H1 (cell line): ENCODE data around the gene MOV10L1. TPM values are rescaled to one million over a fixed set of nuclear protein-coding genes. Genes with fewer than 3 reads are reported as not detected.

Source experiments
- CTCF ChIA-PET: fragments of 300-600 bp; sonication (Branson Sonifier 250); formaldehyde crosslinking; loops from one replicate; lab custom pipeline; 2021; ENCODE audit not compliant: partially characterized antibody; lab: Charles Lee
- POLR2A ChIA-PET: fragments of 300-600 bp; sonication (Branson Sonifier 250); formaldehyde crosslinking; loops from one replicate; lab custom pipeline; 2021; ENCODE audit warnings: inconsistent platforms; ENCODE audit not compliant: partially characterized antibody; lab: Charles Lee
- DNase-seq, 2 experiments: peaks; one replicate each; pipeline versions ENCODE4 v3.0.0 to v3.0.0-alpha.2; 2010 to 2022; ENCODE audit warnings: low spot score in 2 of 2, low read depth in 1 of 2, mixed read lengths in 1 of 2
- FAIRE-seq: peaks from 2 replicates; lab custom pipeline; 2011; peaks lifted over from hg19 to GRCh38; lab: Jason Lieb, UNC
- H2AFZ ChIP-seq: 2 replicates; pipeline ENCODE4 v1.8.1; 2012; ENCODE audit warnings: low read length, inconsistent platforms
- H2AK5ac ChIP-seq: 2 replicates; pipeline ENCODE4 v1.6.1; 2013; ENCODE audit warnings: low read depth, low read length
- H2BK120ac ChIP-seq: replicated peaks from 2 replicates; pipeline ENCODE3; 2013; ENCODE audit warnings: low read depth, low read length, inconsistent platforms
- H2BK12ac ChIP-seq: 2 replicates; pipeline ENCODE4 v1.6.1; 2013; ENCODE audit warnings: low read depth, low read length
- H2BK15ac ChIP-seq: 2 replicates; pipeline ENCODE4 v1.6.1; 2013; ENCODE audit warnings: low read length
- H2BK20ac ChIP-seq: 2 replicates; pipeline ENCODE4 v1.6.1; 2013; ENCODE audit warnings: low read length
- H2BK5ac ChIP-seq: 2 replicates; pipeline ENCODE4 v1.6.1; 2013; ENCODE audit warnings: low read depth, low read length
- H3K14ac ChIP-seq: 2 replicates; pipeline ENCODE4 v1.6.1; 2013; ENCODE audit warnings: inconsistent platforms; ENCODE audit not compliant: insufficient read length
- H3K18ac ChIP-seq: 2 replicates; pipeline ENCODE4 v1.6.1; 2013; ENCODE audit warnings: low read length; ENCODE audit errors: extremely low read depth
- H3K23ac ChIP-seq: 2 replicates; pipeline ENCODE4 v1.6.1; 2013; ENCODE audit warnings: inconsistent platforms; ENCODE audit not compliant: insufficient read length
- H3K23me2 ChIP-seq: 2 replicates; pipeline ENCODE4 v1.6.1; 2013; ENCODE audit warnings: low read depth, low read length
- H3K27ac ChIP-seq: 2 replicates; pipeline ENCODE4 v1.6.1; 2011; ENCODE audit warnings: low read depth, low read length, inconsistent platforms
- H3K27me3 ChIP-seq, 4 experiments: replicated peaks in 1 of 4; 1 replicate in 1 of 4; 2 replicates in 3 of 4; pipeline versions ENCODE4 v1.6.1 to v1.8.1; 2011 to 2013; ENCODE audit warnings: low read length in 3 of 4, mild to moderate bottlenecking in 3 of 4, inconsistent platforms in 2 of 4, mixed read lengths in 2 of 4, moderate library complexity in 1 of 4; ENCODE audit not compliant: control insufficient read depth in 3 of 4, insufficient read depth in 3 of 4; ENCODE audit errors: extremely low read depth in 1 of 4
- H3K36me3 ChIP-seq, 4 experiments: 2 replicates each; pipeline versions ENCODE4 v1.6.1 to v1.8.1; 2011 to 2013; ENCODE audit warnings: mild to moderate bottlenecking in 4 of 4, low read length in 3 of 4, moderate library complexity in 2 of 4, control low read depth in 1 of 4, inconsistent platforms in 1 of 4; ENCODE audit not compliant: insufficient read depth in 4 of 4, control insufficient read depth in 2 of 4
- H3K4ac ChIP-seq: replicated peaks from 2 replicates; pipeline ENCODE3; 2013; ENCODE audit warnings: low read length, low read depth, mixed read lengths, inconsistent platforms; ENCODE audit not compliant: insufficient read length
- H3K4me1 ChIP-seq, 4 experiments: replicated peaks in 1 of 4; 1 replicate in 1 of 4; 2 replicates in 3 of 4; pipeline versions ENCODE4 v1.6.1 to v1.8.1; 2011 to 2013; ENCODE audit warnings: low read length in 3 of 4, inconsistent platforms in 2 of 4, mixed read lengths in 1 of 4; ENCODE audit not compliant: insufficient read depth in 4 of 4, control insufficient read depth in 3 of 4
- H3K4me2 ChIP-seq, 2 experiments: 2 replicates each; pipeline versions ENCODE4 v1.6.1 to v1.8.1; 2011 to 2013; ENCODE audit warnings: low read depth in 2 of 2, low read length in 2 of 2, control low read depth in 1 of 2, inconsistent platforms in 1 of 2, mild to moderate bottlenecking in 1 of 2; ENCODE audit not compliant: insufficient read depth in 1 of 2
- H3K4me3 ChIP-seq, 4 experiments: fragments of 200-600, 300-600 bp in 1 of 4; sonication (generic), shearing (Covaris generic), sonication (Bioruptor Twin) in 1 of 4; 2 replicates each; pipeline versions ENCODE4 v1.5.1 to v1.8.1; 2011 to 2016; ENCODE audit warnings: low read length in 4 of 4, low read depth in 3 of 4, control low read depth in 2 of 4, inconsistent platforms in 2 of 4, mild to moderate bottlenecking in 2 of 4, mixed read lengths in 1 of 4, moderate library complexity in 1 of 4; ENCODE audit not compliant: insufficient read depth in 2 of 4; ENCODE audit errors: extremely low read depth in 1 of 4
- H3K56ac ChIP-seq: replicated peaks from 2 replicates; pipeline ENCODE3; 2013; ENCODE audit warnings: low read depth, mild to moderate bottlenecking, mixed read lengths, low read length, inconsistent platforms; ENCODE audit not compliant: insufficient read length
- H3K79me1 ChIP-seq: 2 replicates; pipeline ENCODE4 v1.6.1; 2013; ENCODE audit warnings: low read depth, low read length, control low read depth
- H3K79me2 ChIP-seq, 2 experiments: 2 replicates each; pipeline versions ENCODE4 v1.6.1 to v1.8.1; 2012 to 2013; ENCODE audit warnings: low read length in 2 of 2, mild to moderate bottlenecking in 2 of 2, inconsistent platforms in 1 of 2; ENCODE audit not compliant: insufficient read depth in 2 of 2, control insufficient read depth in 1 of 2
- H3K9ac ChIP-seq, 4 experiments: replicated peaks in 1 of 4; 1 replicate in 1 of 4; 2 replicates in 3 of 4; pipeline versions ENCODE4 v1.6.1 to v1.8.1; 2011 to 2013; ENCODE audit warnings: low read depth in 3 of 4, low read length in 3 of 4, control low read depth in 2 of 4, mild to moderate bottlenecking in 2 of 4, moderate library complexity in 2 of 4, inconsistent platforms in 1 of 4; ENCODE audit errors: extremely low read depth in 1 of 4
- H3K9me3 ChIP-seq, 2 experiments: 2 replicates each; pipeline versions ENCODE4 v1.6.1 to v1.8.1; 2012 to 2013; ENCODE audit warnings: mild to moderate bottlenecking in 2 of 2, moderate library complexity in 2 of 2, control low read depth in 1 of 2, inconsistent platforms in 1 of 2, low read depth in 1 of 2, low read length in 1 of 2, mixed read lengths in 1 of 2; ENCODE audit not compliant: insufficient read depth in 2 of 2
- H4K20me1 ChIP-seq, 2 experiments: replicated peaks in 1 of 2; 2 replicates each; pipeline versions ENCODE3 to v1.8.1; 2011 to 2013; ENCODE audit warnings: inconsistent platforms in 2 of 2, low read length in 2 of 2, mild to moderate bottlenecking in 1 of 2; ENCODE audit not compliant: insufficient read depth in 2 of 2, control insufficient read depth in 1 of 2
- H4K5ac ChIP-seq: 2 replicates; pipeline ENCODE4 v1.6.1; 2013; ENCODE audit warnings: low read length, low read depth, mixed read lengths, inconsistent platforms; ENCODE audit not compliant: insufficient read length
- H4K8ac ChIP-seq: 2 replicates; pipeline ENCODE4 v1.8.0; 2013; ENCODE audit warnings: mild to moderate bottlenecking, moderate library complexity, low read length, inconsistent platforms; ENCODE audit not compliant: insufficient read depth; ENCODE audit errors: extremely low read depth
- H4K91ac ChIP-seq: replicated peaks from 2 replicates; pipeline ENCODE3; 2013; ENCODE audit warnings: low read length, mixed read lengths, inconsistent platforms; ENCODE audit not compliant: insufficient read length
- BCL11A ChIP-seq, 2 experiments: IDR thresholded peaks; one replicate each; pipeline ENCODE4 v1.6.1; 2011; ENCODE audit warnings: low read depth in 2 of 2, low read length in 2 of 2, mild to moderate bottlenecking in 2 of 2
- CREB1 ChIP-seq: IDR thresholded peaks from 2 replicates; pipeline ENCODE4 v1.6.1; 2012; ENCODE audit warnings: inconsistent platforms
- JUND ChIP-seq: IDR thresholded peaks from 2 replicates; pipeline ENCODE4 v1.6.1; 2011; ENCODE audit warnings: mild to moderate bottlenecking, improper control_type of control experiment, low read length
- KDM5A ChIP-seq: fragments of 200-600 bp; IDR thresholded peaks from 2 replicates; pipeline ENCODE4 v1.7.1; 2012; ENCODE audit warnings: mild to moderate bottlenecking, low read length, inconsistent platforms, mixed read lengths
- RAD21 ChIP-seq, 2 experiments: IDR thresholded peaks in 1 of 2; conservative IDR thresholded peaks in 1 of 2; 2 replicates each; pipeline ENCODE4 v1.6.1; 2011; ENCODE audit warnings: low read depth in 2 of 2, low read length in 2 of 2, improper control_type of control experiment in 1 of 2, inconsistent platforms in 1 of 2, mild to moderate bottlenecking in 1 of 2, moderate library complexity in 1 of 2
- RBBP5 ChIP-seq: IDR thresholded peaks from 2 replicates; pipeline ENCODE4 v1.7.1; 2012; ENCODE audit warnings: low read depth, mild to moderate bottlenecking, inconsistent platforms, low read length, moderate library complexity, borderline replicate concordance
- SAP30 ChIP-seq: fragments of 300-600 bp; sonication (generic); IDR thresholded peaks from 2 replicates; pipeline ENCODE4 v1.7.1; 2012; ENCODE audit warnings: low read length, moderate library complexity, mild to moderate bottlenecking, inconsistent platforms; ENCODE audit not compliant: insufficient read depth, insufficient replicate concordance
- SP4 ChIP-seq: IDR thresholded peaks from 2 replicates; pipeline ENCODE4 v1.6.1; 2012; ENCODE audit warnings: low read length, inconsistent platforms
- WGBS, 2 experiments: shearing (Covaris generic) in 1 of 2; methylation state at CpG; one replicate each; pipeline versions ENCODE4 v1.1.6 to v1.1.7; 2013 to 2015; ENCODE audit warnings: low lambda C conversion rate in 2 of 2, mixed read lengths in 2 of 2, inconsistent platforms in 1 of 2, low coverage in 1 of 2, missing lambda C conversion rate in 1 of 2; ENCODE audit not compliant: insufficient replicate concordance in 2 of 2, insufficient coverage in 1 of 2, insufficient read length in 1 of 2; ENCODE audit errors: extremely low coverage in 1 of 2, missing lambda C conversion rate in 1 of 2; 5-methylcytosine and 5-hydroxymethylcytosine counted together
- polyA plus RNA-seq, 7 experiments: library from polyadenylated mRNA; depleted of rRNA in 3 of 7; stranded (reverse) in 5 of 7; unstranded in 2 of 7; fragments of >200 nt in 5 of 7; fragments of 200-250 nt in 2 of 7; gene quantifications; 1 replicate in 5 of 7; 2 replicates in 1 of 7; 4 replicates in 1 of 7; pipeline versions ENCODE4 v1.2.1 to v1.2.3, GENCODE V29; 2011 to 2013; ENCODE audit warnings: missing spikeins in 2 of 7, mixed read lengths in 2 of 7
- total RNA-seq: library from RNA; stranded (reverse); fragmentation: NEBNext Ultra II Directional; extraction: Animal tissue kit (Norgen Biotek cat#: 25700); gene quantifications from 2 replicates; pipeline ENCODE4 v1.2.1, GENCODE V29; 2021
- TF ChIP-seq, protein P1 (sequence below), 3 experiments: IDR thresholded peaks; 1 replicate in 2 of 3; 2 replicates in 1 of 3; pipeline versions ENCODE4 v1.5.1 to v1.6.1; 2011; ENCODE audit warnings: low read length in 3 of 3, mild to moderate bottlenecking in 3 of 3, inconsistent platforms in 2 of 3, low read depth in 1 of 3, moderate library complexity in 1 of 3; ENCODE audit not compliant: insufficient read depth in 1 of 3; ENCODE audit errors: control extremely low read depth in 1 of 3

Gene MOV10L1
- total and polyA plus RNA-seq, 2 of the 8 experiments (the other 6 are each of a cell fraction or from before 2014, with no cell fraction given) = 0.32 TPM; not detected in 1

DNA sequence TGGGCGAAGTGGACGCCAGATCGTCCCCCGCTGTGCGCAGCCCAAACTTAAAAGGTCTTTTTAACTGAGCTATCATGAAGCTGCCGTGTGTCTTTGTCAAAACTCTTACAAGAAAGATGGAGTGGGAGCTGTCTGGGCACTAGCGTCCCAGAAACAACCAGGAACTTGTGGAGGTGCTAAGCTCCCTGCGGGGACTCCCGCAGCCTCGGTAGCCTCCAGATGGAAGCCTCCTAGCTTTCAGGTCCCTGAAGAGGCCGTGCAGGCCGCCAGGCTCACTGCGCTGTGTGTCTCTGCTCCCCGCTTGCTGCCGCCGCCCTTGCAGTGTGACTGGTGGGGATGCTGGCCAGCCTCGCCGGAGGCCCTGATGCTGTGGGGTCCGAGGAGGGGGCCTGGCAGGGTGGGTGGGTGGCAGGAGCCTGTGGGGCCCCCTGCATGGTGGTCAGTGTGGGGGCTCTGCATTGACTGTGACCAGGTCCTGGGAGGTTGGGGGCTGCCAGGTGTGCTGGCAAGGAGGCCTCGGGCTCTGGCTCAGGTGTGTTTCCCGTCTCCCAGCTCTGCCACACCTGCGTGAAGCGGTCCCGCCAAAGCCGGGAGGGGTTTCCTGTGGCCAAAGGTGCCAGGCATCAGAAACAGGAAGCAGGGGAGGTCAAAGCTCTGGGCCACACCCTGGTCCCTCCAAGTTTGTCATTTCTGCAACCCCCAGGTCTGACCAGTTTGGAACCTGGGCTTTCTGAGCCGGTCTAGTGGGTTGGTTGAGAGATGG is 97.1 kb downstream of the MOV10L1 start:
- peak overlapping the region; percentile 70 to 90 for H3K4me2 ChIP-seq
- H3K4me1 ChIP-seq = peaks cover 2 to 34% (median 17%) of the 10 kb centered on the region in 4 experiments; a peak in 6 of 7 replicates
- H3K79me2 ChIP-seq = peaks cover 0 to 16% of the 10 kb centered on the region in 2 experiments; a peak in 1 of 4 replicates
- DNase-seq (no peak), FAIRE-seq (no peak)
- H3K4me3 ChIP-seq = peak overlapping the region; percentile 43 to 78 (median 45)
- no peak overlapping the region for H3K18ac ChIP-seq
- peak overlapping the region in 1 of 4 experiments; percentile 30; a peak in 1 of 7 replicates for H3K9ac ChIP-seq
- no peak overlapping the region for H3K4ac ChIP-seq
- peaks cover 0 to 13% (median 5%) of the 10 kb centered on the region in 4 experiments; a peak in 3 of 7 replicates for H3K27me3 ChIP-seq
- no peak overlapping the region for H3K27ac ChIP-seq
- no peak overlapping the region for H2AFZ ChIP-seq
- peaks cover 8% of the 10 kb centered on the region; the same call in 1 of the 2 replicates for H3K23me2 ChIP-seq
- no peaks in the 10 kb centered on the region for H3K36me3 ChIP-seq
- H4K5ac ChIP-seq = no peak overlapping the region
- no peak overlapping the region for H2BK20ac ChIP-seq
- H3K9me3 ChIP-seq = no peaks in the 10 kb centered on the region
- no peak overlapping the region for H4K8ac ChIP-seq
- H3K56ac ChIP-seq = no peak overlapping the region
- no peak overlapping the region for H2AK5ac ChIP-seq
- H2BK15ac ChIP-seq = no peak overlapping the region
- H2BK120ac ChIP-seq = no peak overlapping the region
- H3K14ac ChIP-seq = no peak overlapping the region
- no peak overlapping the region for H4K91ac ChIP-seq
- no peak overlapping the region for H2BK5ac ChIP-seq
- no peak overlapping the region for H2BK12ac ChIP-seq
- H4K20me1 ChIP-seq = peaks cover 18 to 27% of the 10 kb centered on the region in 2 experiments
- ChIA-PET POLR2A (interaction anchor here (1.0 to 1.9 kb wide), 3 partner anchors 11 to 40 kb away, joined by 3 to 5 read pairs (median 4); no protein-coding TSS in a partner anchor), CTCF (interaction anchor here (0.8 to 1.5 kb wide), 4 partner anchors 16 to 256 kb away, joined by 3 to 5 read pairs (median 3); no protein-coding TSS in a partner anchor)
- peaks cover 10% of the 10 kb centered on the region for H3K79me1 ChIP-seq
- 62% methylated on average over 26 of the region's 26 CpGs; no CpG with 5 or more reads in 1 of the 2 experiments for WGBS, 2 experiments
- no peak overlapping the region for H3K23ac ChIP-seq
- TF ChIP-seq JUND = no peak
- TF ChIP-seq BCL11A (IDR thresholded peaks at IDR 0.05; ENCODE audit: low read depth in 2 of 2, low read length in 2 of 2) = no peak
- TF ChIP-seq, protein P1, sequence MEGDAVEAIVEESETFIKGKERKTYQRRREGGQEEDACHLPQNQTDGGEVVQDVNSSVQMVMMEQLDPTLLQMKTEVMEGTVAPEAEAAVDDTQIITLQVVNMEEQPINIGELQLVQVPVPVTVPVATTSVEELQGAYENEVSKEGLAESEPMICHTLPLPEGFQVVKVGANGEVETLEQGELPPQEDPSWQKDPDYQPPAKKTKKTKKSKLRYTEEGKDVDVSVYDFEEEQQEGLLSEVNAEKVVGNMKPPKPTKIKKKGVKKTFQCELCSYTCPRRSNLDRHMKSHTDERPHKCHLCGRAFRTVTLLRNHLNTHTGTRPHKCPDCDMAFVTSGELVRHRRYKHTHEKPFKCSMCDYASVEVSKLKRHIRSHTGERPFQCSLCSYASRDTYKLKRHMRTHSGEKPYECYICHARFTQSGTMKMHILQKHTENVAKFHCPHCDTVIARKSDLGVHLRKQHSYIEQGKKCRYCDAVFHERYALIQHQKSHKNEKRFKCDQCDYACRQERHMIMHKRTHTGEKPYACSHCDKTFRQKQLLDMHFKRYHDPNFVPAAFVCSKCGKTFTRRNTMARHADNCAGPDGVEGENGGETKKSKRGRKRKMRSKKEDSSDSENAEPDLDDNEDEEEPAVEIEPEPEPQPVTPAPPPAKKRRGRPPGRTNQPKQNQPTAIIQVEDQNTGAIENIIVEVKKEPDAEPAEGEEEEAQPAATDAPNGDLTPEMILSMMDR (IDR thresholded peaks at IDR 0.05; ENCODE audit: control extremely low read depth in 1 of 3, insufficient read depth in 1 of 3, low read depth in 1 of 3, low read length in 3 of 3) = no peak
- TF ChIP-seq SAP30 = no peak
- TF ChIP-seq CREB1 = no peak
- no peak for TF ChIP-seq RBBP5
- TF ChIP-seq RAD21 (IDR thresholded peaks at IDR 0.05 in 1 of 2, conservative IDR thresholded peaks at IDR 0.05 in 1 of 2; ENCODE audit: low read depth in 2 of 2, low read length in 2 of 2) = no peak
- no peak for TF ChIP-seq KDM5A
- no peak for TF ChIP-seq SP4
